Central memory CD4-positive, alpha-beta T cell (primary cell): Measurements from ENCODE around the gene EPAS1.

ENCODE experiments used
- DNase-seq: peaks from one replicate; pipeline ENCODE4 v3.0.0; 2022

Gene EPAS1

DNA sequence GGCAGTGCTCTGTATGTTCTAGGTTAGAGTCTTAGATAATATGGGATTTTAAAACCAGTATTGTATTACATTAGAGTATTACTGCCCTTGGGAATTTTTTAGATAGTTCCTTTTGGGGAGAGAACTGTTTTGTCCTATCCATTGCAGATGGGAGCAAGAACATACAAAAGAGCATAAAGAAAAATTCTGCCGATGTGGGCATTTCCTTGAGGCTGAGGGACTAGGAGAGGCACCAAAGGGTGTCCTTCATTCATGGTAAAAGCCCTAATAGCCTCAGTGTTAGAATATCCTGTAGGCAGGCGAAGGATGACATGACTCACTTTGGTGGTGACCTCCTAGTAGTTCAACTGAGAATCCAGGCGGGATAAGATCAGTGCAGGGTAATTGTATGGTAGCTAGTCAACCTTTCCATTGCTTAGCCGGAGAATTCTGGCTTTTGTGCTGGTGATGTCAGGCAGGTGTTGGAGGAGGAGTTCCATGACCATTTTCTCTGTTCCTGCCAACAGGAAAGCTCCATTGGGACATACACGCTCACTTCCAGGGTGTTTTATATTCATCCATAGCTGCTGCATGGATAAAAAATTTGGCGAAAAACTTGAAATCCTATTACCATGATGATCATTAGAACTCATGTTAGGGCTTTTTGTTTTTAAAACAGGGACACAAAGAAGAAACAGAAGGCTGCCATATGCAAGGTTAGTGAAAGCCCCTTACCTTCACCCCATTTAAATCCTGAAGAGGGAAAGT is 28.1 kb downstream of the EPAS1 start:
- no peak for DNase-seq

DNA sequence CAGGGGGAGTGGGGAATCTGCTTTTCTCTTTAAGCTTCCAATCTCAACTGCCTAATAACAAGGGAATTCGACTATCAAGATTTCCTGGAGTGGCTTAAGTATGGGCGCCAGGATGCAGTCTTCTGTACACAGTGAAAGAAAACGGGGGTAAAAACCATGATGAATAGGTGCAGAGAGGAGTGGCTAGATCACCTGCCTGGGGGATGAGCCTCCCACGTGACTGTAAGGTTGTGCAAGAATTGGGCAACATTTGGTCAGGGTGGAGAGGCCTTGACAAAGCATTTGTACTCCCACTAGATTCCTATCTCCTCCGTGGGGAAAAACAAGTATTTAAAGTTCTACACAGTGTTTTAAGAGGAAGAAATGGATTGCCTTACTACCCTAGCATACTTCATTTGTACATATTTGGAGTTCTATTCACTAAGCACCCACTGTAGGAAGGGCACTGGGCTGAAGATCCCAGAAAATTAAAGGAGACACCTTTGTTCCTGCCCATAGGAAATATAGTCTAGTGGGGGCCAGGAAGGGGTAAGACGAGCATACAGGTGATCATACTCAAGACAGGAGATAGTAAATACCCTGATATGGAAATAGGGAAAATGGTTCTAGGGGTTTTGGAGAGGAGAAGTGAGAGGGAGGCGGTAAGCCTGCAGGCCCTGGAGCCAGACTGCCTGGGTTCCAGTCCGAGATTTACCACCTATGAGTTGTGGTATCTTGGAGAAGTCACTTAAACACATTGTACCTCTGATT is 29.2 kb downstream of the EPAS1 start:
- no peak for DNase-seq

DNA sequence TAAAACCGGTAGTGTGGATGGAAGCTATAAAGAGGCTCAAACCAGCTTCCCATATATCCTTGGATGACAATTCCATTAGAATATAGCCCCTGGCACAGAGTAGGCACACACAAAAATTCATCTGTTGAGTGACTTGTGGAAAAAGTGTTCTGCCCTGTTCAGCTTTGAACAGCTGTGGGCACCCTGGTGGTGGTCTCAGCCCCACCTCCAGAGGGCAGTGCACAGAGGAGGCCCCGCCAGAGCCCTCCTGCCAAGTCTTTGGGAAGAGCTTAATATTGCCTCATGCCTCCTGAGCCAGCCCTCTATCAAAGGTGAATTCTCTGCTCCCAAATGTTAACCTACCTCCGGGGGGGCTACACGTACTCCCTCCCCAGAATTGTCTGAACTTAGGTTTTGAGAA is 30.4 kb downstream of the EPAS1 start:
- no peak for DNase-seq

DNA sequence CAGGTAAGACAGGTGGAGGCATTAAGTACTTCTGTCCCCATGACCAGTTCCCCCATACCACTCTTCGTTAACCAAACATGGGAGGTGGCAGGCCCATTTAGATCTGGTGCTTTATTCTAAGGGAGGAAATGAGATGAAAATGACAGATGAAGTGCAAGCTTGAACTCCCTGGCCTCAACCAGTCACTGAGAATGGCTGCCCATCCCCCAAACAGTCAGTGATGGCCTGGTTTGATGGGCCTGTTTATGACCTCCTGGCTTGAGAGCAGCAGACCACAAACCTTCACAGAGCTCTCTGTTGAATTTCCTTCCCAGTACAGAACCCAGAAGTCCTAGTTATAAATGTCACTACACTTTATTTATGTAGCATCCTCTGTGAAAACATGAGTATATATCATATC is 31.1 kb downstream of the EPAS1 start:
- DNase-seq = no peak

DNA sequence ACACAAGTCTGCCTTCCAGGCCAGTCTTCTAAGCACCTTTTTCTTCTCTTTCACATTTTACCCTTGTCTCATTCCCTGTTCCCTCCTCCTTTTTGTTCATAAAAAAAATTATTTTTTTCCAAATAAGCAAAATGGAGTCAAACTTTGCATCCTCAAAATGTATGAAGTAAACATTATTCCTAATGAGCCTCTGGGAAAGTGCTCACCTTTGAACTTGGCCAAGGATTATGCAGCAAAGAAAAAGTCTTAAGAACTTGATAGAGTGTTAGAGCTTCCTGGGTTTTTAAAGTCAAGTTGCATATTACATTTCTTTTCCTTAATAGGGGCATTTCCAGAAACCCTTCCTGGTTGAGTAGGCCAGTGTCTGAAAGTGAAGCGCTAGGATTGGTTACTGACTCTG is 31.6 kb downstream of the EPAS1 start:
- no peak for DNase-seq

DNA sequence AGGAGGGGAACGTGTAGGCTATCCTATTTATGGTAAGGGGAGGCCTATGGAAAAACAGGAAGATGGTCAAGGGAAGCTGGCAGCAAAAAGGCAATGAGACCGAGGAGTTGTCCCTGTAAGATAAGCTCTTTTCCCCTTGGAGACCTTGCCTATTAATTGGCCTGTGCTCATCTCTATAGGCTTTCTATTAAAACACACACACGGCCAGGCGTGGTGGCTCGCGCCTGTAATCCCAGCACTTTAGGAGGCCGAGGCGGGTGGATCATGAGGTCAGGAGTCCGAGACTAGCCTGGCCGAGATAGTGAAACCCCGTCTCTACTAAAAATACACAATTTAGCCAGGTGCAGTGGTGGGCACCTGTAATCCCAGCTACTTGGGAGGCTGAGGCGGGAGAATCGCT is 32.1 kb downstream of the EPAS1 start:
- DNase-seq = no peak

DNA sequence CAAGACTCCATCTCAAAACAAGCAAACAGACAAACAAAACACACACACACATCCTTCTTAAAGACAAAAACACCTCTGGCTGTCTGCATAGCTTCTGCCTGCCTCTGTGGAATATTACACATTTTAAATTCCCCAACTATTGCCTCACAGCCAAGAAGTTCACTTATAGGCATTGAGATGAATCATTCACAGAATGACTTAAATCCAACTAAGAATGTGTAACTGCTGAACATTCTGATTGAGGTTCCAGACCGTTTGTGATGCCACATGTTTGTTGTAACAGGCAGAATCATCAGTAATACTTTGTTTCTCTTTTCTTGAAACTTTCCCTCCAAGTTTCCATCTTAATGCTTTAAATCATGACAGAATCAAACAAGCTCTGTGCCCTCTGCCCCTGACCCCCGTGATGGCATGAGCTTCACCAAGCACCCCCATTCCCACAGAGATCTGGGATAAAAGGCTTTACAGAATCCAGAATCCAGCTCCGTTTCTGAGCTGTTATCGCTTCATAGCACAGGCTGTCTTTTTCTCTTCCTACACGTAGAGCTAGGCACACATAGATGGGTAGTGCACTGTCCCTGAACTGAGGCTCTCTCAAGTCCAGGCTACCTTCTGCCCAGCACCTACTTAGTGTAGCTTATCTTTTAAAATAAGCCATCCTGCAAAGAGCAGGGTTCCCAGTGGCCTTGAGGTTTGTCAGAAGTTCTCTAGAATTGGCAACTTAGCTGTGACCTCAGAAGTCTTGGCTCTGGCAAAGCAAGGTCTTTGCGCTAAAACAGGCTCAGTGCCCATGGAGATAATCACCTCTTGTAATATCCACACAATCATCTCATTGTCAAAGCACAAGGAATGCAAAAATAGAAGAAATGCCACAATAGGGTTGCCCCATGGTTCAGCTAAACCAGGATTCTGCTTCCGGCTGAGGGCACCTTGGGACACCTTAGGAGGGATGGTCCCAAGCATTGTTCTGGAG is 32.9 kb downstream of the EPAS1 start:
- DNase-seq = no peak

DNA sequence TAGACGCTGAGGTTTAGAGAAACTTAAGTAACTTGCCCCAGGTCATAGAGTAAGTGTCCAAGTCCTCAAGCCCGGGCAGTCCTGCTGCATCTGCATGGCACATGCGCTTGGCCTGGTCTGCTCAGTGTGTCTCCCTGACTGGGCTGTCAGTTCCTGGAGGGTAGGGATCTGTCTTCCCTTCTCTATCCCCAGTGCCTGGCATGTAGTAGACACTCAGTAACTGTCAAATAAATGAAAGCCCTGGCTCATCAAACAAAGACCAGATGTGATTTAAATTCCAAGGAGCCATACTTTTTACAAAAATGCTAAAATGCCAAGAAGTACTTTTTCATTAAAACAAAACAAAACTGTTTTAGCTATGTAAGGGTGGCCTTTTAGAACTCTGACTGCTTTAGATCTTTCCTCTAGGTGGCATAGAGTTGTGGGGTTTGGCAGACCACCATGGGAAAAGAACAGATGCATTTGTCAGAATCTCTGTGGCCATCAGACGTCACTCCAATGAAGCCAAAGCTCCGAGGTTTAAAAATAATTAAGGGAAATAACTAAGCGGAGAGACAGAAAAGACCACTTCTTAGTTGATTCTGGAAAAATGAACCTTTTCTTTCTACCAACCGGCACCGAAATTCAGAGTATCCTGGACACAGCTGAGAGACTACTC is 34.0 kb downstream of the EPAS1 start:
- DNase-seq = no peak

DNA sequence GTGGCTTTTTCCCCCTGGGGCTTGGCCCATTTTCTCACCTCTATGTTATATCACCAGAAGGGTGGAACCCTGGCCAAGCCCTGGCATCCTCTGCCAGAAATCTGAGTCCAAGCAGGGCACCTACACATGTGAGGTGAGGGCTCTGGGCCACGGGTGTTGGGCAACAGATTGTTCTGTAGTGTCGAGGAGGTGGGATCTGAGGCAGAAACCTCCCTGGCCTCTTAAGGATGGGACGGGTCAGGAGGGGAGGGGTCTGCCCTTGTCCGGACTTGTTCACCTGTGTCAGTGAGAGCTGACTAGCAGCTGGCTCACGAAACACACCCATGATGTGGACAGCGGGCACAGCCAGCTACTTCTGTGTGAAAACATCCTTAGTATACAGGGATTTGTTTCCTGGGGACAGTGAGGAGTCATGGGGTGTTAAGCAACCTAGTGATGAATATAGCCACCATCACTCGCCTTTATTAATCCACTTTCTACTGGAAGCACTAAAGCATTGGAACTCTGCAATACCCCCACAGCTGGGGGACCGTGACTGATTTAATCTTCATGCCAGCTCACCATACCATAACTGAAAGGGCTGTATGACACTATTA is 35.6 kb downstream of the EPAS1 start:
- DNase-seq = no peak

DNA sequence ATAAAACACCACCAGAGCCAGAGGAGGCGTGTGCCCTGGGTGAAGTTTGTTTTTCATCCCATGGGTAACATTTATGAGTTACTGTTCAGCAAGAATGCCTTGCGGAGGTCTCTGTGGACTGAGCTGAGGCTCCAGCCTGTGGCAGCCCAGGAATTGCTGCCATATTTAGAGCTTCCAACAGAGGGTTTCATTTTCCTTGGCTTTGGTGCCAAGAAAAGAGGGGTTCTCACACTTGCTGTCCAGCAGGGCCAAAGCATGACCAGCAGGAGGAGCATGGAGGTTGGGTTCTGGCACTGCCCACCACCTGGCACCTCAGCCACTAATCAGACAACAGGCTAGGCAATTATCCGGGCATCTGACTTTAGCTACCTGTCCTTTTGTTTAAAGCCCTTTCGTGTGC is 36.7 kb downstream of the EPAS1 start:
- no peak for DNase-seq

DNA sequence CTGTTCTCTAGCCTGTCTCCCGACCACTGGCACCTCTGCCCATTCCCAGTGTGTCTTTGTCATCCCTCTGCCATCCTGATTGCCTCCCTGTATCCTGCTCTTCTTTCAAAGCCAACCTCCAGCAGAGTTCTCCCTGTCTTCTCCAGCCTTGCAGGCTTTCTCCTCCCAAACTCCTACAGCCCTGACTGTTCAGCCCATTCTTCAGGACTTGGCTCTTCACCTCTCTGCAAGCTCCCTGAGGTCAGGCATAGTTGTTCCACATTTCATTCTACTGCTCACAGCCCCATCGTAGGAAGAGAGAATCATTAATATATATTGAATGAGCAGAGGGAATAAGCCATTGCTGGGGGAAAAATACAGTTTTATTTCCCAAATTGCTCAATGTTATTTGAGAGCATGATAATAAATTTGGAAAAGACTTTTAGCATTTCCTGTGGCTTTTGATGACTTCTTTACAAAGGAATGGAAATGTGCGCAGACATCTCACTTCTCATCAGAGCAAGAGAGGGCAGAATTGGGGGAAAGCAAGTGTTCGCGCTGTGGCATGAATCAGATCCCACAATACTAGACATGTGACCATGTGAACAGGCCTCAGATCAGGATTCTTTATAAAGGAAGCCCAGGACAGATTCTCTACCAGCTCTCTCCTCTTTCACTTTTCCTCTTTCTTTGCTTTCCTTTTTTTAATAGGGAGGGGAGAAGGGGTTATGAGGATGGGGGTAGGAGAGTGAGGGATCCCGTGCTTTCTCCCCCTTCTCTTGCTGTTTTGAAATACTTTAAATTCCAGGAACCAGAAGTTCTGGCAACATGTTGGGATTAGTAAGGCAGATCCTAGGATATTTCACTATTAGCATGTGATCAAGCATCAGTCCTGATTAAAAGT is 37.4 kb downstream of the EPAS1 start:
- DNase-seq = no peak

DNA sequence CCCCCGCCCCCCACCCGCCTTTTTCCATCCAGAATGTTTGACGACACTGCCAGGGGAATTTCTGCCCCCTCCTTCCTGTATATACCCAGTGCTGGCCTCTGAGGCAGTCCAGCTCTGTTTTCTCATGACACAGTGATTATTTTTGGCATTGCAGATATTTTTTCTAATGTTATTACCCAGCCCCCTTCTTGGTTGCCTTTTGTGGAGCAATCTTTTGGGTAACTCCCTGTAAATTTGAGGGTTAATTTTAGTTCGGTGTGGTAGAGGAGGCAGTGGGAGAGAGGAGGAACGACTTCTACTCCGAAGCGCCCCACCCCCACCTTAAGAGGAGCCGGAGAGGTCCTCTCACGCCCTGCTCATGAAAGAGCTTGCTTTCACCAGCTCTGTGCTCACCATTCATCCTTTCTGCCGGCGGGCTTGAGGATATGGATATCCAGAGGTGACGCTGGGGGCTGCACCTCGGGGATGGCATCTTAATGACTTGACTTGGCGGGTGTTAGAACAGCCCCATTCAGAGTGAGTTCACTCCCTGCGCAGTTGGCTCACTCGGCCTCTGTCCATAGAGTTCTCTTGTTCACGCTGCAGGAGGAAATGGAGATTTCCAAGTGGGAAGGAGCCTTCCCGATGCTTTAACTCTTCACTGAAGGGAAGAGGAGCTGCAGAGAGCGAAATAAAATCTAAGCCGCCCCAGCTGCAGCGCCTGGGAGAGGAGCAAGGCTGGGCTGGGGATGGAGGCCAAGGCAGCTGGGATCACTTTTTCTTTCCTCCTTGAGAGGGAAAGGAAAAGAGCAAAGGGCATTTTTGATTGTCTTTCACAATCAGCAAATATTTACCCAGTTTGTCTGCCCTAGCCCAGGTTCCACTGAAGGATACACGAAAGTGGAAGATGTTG is 38.4 kb downstream of the EPAS1 start:
- DNase-seq = no peak

DNA sequence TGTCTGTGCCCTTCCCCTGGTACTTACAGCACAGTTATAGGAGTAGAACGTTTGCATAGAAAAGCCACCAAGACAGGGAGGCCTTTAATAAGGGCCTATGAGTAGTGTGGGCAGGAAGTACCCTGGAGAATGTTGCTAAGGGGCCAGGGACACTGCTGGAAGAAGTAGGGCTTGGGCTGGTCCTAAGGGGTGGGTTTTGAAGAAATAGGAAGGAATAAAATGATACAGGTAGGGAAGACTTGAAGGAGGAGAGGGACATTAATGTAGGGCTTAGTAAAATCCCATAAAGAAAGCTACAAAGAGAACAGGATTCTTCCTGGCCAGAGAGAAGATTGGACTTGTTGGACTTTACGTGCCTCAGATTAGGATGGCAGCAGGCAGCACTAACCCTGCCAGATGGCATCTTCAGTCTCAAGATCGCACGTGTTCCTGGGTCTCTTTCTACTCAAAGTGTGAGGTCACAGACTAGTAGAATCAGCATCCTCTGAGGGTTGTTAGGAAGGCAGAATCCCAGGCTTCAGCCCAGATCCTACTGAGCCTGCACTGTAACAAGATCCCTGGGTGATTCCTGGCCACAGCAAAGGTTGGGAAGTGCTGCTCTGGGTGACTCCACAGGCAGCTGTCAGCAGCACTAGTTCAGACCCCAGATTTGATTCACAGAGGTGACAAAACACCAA is 39.2 kb downstream of the EPAS1 start:
- no peak for DNase-seq

DNA sequence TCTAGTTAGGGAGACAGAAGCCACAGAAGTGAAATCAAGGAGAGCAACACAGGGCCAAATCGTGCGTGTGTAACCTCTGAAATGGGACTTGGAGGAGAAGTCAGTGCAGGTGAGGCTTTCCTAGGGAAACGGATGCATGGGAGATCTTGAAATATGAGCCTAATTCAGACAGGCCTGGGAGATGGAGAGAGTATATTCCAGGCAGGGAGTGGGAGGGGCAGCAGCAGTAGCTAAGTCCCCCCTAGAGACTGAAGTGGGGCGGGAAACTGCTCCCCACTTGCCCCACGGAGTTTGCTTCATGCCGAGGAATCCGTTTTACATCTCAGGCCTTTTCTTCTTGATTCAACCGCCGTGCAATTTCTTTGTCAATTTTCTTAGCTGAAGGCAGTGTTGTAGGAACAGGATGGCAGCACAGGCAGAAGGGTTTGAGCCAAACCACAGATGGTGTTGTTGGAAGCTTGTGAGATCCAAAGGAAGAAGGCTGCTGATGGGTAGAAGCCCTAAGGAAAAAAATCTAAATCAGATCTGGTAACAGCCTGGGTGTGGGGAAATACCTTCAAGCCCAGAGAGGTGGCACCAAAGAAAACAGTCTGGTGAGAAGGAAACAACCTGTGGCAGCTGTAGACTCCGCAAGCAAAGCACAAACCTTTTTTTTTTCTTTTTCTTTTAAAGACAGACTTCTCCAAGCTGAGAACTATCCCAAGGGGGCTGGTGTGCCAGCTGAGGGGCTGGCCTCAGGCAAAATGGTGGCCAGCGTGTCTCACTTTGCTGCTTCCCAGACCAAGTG is 40.2 kb downstream of the EPAS1 start:
- DNase-seq = no peak

DNA sequence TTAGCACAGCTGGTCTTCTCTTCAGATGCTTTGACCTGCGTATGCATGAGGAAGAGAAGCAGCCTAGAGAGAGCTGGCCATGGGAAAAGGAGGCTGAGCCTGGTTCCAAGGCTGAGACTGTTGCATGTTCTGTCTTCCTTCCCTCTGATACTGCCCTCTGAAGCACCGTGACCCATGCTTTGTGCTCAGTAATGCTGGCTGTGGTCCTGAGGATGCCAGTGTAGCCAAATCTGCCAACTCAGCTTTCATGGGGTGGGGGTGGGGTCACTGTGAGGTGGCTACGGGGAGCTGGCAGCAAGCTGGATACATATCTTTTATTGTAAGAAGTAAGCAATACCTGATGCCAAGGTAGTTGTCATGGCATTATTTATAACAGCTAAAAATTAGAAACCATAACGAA is 41.5 kb downstream of the EPAS1 start:
- no peak for DNase-seq

DNA sequence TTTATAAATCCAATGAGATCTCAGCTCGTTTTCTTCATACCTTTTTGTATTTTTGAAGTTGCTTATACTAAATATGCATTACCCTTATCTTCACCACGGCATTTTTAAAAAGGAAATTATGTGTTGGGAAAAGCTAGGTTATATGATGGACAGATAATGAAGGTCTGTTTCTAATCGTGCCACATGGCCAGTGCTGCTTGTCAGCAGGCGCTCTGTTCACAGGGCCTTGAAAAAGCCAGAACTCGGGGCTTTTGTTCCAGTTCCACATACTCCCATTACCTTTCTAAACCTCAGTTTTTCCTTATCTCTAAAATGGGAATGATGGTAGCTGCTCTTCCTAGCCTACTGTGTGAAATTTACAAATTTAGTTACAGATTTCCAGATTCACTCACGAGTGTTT is 42.0 kb downstream of the EPAS1 start:
- DNase-seq = no peak

DNA sequence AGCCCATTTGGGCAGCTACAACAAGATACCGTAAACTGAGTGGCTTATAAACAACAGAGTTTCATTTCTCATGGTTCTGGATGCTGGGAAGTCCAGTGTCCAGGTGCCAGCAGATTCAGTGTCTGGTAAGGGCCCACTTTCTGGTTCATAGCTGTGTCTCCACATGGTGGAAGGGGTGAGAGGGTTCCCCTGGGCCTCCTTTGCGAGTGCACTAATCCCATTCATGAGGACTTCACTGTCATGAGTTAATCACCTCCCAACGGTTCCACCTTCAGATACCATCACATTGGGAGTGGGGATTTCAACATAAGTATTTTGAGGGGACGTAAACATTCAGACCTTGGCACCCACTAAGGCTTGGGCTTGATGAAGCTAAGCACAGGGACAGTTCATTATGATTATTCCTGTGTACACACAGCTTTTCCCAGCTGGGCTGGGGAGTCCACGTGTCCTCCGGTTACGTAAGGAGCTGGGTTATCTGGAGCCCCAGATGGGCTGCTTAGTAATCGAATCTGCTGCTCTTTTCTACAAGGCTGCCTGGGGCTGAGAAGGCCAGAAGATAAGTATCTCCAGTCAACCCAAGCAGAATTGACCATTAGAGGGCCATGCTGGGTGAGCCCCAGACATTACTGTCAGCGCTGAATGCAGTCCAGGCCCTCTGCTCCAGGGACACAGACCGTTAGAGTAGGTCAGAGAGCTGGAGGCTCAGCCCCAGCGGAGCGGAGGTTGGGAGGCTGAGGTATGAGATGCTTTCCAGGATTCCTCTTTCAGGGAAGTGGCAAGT is 42.7 kb downstream of the EPAS1 start:
- DNase-seq = no peak
